Esophagus squamous epithelium (tissue), 4 donors: Measurements from ENCODE around the gene MAPK7.

Experiments used
- CTCF ChIP-seq, 6 experiments: fragments of 450-650 bp in 4 of 6; fragments of 200-600 bp in 2 of 6; sonication (generic) in 2 of 6; IDR thresholded peaks; one replicate each; pipeline ENCODE4 v1.5.1; 2016 to 2019; ENCODE audit warnings: antibody characterized with exemption in 6 of 6, mild to moderate bottlenecking in 4 of 6, moderate library complexity in 4 of 6
- POLR2A ChIP-seq, 4 donors: fragments of 450-650 bp; IDR thresholded peaks; one replicate each; pipeline ENCODE4 v1.6.1; 2017; ENCODE audit warnings: antibody characterized with exemption in 4 of 4, mild to moderate bottlenecking in 4 of 4, moderate library complexity in 3 of 4

GRCh38 chr17:19371259-19372010 is 6.9 kb upstream of the MAPK7 start:
- TF ChIP-seq CTCF (IDR thresholded peaks at IDR 0.05) (no peak), POLR2A (IDR thresholded peaks at IDR 0.05) (no peak)
